ENCODE results near the gene SLC35F1. TPM values are rescaled to one million over a fixed set of nuclear protein-coding genes. Genes with fewer than 3 reads are reported as not detected.

SLC35F1 gene
- total RNA-seq, 1 experiment from 2014 or later: not detected

DNA sequence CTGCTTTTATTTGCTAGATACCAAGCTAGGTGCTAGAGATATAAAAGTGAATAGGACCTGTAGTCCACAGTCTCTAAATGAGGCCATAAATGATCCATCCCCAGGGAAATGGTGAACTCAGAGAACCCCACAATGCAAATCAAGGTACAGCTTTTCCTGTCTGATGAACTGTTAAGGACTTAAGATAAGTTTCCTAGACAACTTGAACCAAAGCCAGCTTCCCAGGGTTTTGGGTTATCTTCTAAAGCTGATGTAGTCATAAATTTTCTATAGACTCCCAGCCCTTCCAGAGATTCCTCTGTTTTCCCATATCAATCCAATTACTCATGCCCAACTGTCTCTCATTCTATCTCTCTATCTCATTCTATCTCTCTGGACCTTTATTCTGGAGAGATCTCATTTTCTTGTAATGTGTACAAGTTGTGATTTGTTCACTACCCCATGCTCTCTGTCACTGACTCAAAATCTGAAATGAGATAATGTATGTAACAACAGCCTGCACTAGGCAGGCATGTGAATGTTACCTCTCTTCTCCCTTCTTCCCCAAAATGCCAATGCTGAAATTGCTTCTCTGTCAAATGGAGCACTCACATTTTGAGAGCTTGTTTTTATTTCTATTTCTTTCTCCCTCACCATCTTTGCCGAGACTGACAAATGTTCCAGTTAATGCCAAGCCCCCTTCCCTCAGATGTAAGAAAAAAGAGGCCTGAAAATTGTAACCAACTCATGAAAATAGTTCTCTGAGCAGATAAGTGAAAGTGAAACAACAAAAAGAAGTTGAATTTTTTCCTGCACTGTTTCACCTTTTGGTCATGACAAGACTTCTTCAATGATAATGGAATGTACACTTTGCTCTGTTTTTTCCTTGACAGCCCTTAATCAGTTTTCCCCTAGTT, 279.9 kb downstream of the SLC35F1 start:
- no peak overlapping the region for H3K27ac ChIP-seq
- no peaks in the 10 kb centered on the region for H3K79me2 ChIP-seq (ENCODE audit: low read depth)
- H3K27me3 ChIP-seq (ENCODE audit: insufficient read depth, low read depth): no peaks in the 10 kb centered on the region
- H4K20me1 ChIP-seq (ENCODE audit: insufficient read depth): no peaks in the 10 kb centered on the region
- CTCF ChIA-PET: no interaction called here
- no peak overlapping the region for H3K4me2 ChIP-seq
- no peak overlapping the region for H3K4me3 ChIP-seq
- H3K36me3 ChIP-seq (ENCODE audit: low read depth): no peaks in the 10 kb centered on the region
- H2AFZ ChIP-seq: no peak overlapping the region
- TF ChIP-seq EZH2 (IDR thresholded peaks at IDR 0.05; ENCODE audit: low read depth): no peak
- TF ChIP-seq, protein P1, sequence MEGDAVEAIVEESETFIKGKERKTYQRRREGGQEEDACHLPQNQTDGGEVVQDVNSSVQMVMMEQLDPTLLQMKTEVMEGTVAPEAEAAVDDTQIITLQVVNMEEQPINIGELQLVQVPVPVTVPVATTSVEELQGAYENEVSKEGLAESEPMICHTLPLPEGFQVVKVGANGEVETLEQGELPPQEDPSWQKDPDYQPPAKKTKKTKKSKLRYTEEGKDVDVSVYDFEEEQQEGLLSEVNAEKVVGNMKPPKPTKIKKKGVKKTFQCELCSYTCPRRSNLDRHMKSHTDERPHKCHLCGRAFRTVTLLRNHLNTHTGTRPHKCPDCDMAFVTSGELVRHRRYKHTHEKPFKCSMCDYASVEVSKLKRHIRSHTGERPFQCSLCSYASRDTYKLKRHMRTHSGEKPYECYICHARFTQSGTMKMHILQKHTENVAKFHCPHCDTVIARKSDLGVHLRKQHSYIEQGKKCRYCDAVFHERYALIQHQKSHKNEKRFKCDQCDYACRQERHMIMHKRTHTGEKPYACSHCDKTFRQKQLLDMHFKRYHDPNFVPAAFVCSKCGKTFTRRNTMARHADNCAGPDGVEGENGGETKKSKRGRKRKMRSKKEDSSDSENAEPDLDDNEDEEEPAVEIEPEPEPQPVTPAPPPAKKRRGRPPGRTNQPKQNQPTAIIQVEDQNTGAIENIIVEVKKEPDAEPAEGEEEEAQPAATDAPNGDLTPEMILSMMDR (conservative IDR thresholded peaks at IDR 0.05): no peak
- H3K9me2 ChIP-seq (ENCODE audit: insufficient read depth): no peaks in the 10 kb centered on the region
- H3K4me1 ChIP-seq (replicated peaks; ENCODE audit: insufficient read depth): no peaks in the 10 kb centered on the region
- H3F3A ChIP-seq (ENCODE audit: insufficient read depth, low read depth): no peaks in the 10 kb centered on the region
- no peak for DNase-seq
- no peaks in the 10 kb centered on the region for H3K9me3 ChIP-seq (ENCODE audit: insufficient read depth, low read depth)
- no TSS peak for BruUV-seq (replicated peaks)
- intact Hi-C loops (cut with micrococcal nuclease; ENCODE audit: unreplicated experiment): no loop called here
- POLR2A ChIA-PET (ENCODE audit: unreplicated experiment): no interaction called here

DNA sequence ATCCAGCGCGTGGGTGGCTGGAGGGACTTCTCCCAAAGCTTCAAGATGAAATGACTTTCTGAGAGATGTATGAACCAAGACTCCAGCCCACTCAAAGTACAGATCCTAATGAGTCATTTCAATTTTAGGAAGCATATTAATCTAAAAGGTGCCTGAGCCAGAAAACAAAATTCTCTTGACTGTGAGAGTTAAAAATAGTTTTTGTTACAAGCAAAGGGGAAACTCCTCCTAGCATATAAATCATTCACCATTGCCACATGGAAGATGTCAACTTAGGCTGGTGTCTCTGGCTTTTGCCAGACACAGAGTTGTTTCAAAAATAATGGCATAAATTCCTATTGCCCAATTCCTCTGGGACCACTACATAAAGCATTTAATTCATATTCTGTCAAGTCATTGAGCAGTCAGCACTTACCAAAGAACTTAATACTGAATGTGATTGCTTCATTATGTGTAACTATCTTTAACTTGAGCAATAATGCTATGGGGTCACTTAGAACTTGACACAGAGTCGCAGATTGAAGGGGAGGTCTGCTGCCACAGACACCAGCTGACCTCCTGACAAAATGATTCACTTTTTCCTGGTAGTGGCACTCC, 280.6 kb downstream of the SLC35F1 start:
- H3K4me2 ChIP-seq: no peak overlapping the region

DNA sequence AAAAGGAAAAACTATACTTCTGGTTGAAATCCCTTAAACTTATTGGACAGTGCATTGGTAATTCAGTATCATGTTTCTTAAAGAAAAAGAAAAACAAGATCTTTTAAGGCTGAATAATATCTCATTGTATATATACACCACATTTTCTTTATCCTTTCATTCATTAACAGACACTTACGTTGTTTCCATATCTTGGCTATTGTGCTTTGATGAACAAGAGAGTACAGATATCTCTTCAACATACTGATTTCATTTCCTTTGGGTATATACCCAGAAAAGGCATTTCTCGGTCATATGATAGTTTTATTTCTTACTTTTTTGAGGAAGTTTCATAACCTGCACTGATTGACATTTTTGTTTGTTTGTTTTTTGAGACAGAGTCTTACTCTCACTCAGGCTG, 281.5 kb downstream of the SLC35F1 start:
- DNase-seq: no peak
- no peaks in the 10 kb centered on the region for H3K27me3 ChIP-seq (ENCODE audit: insufficient read depth, low read depth)
- no peaks in the 10 kb centered on the region for H3K9me3 ChIP-seq (ENCODE audit: insufficient read depth, low read depth)
- H3K27ac ChIP-seq: no peak overlapping the region
- H3K4me3 ChIP-seq: no peak overlapping the region
- no peaks in the 10 kb centered on the region for H3K9me2 ChIP-seq (ENCODE audit: insufficient read depth)
- H3K79me2 ChIP-seq (ENCODE audit: low read depth): no peaks in the 10 kb centered on the region
- intact Hi-C loops (cut with micrococcal nuclease; ENCODE audit: unreplicated experiment): no loop called here
- no peaks in the 10 kb centered on the region for H3K4me1 ChIP-seq (replicated peaks; ENCODE audit: insufficient read depth)
- H3K36me3 ChIP-seq (ENCODE audit: low read depth): no peaks in the 10 kb centered on the region
- no peaks in the 10 kb centered on the region for H3F3A ChIP-seq (ENCODE audit: insufficient read depth, low read depth)
- no TSS peak for BruUV-seq (replicated peaks)
- ChIA-PET POLR2A (ENCODE audit: unreplicated experiment) (no interaction called here), CTCF (no interaction called here)
- TF ChIP-seq, protein P1 (conservative IDR thresholded peaks at IDR 0.05): no peak
- no peak for TF ChIP-seq EZH2 (IDR thresholded peaks at IDR 0.05; ENCODE audit: low read depth)
- no peaks in the 10 kb centered on the region for H4K20me1 ChIP-seq (ENCODE audit: insufficient read depth)
- no peak overlapping the region for H3K4me2 ChIP-seq
- H2AFZ ChIP-seq: no peak overlapping the region

More for the DNA sequence above, 280.6 kb downstream of the SLC35F1 start:
- H3K27ac ChIP-seq: no peak overlapping the region
- no peaks in the 10 kb centered on the region for H3K4me1 ChIP-seq (replicated peaks; ENCODE audit: insufficient read depth)
- H3K36me3 ChIP-seq (ENCODE audit: low read depth): no peaks in the 10 kb centered on the region
- no TSS peak for BruUV-seq (replicated peaks)
- TF ChIP-seq EZH2 (IDR thresholded peaks at IDR 0.05; ENCODE audit: low read depth): no peak
- TF ChIP-seq, protein P1 (conservative IDR thresholded peaks at IDR 0.05): no peak
- intact Hi-C loops (cut with micrococcal nuclease; ENCODE audit: unreplicated experiment): no loop called here
- ChIA-PET POLR2A (ENCODE audit: unreplicated experiment) (no interaction called here), CTCF (no interaction called here)
- H3K9me2 ChIP-seq (ENCODE audit: insufficient read depth): no peaks in the 10 kb centered on the region
- H3K79me2 ChIP-seq (ENCODE audit: low read depth): no peaks in the 10 kb centered on the region
- no peaks in the 10 kb centered on the region for H4K20me1 ChIP-seq (ENCODE audit: insufficient read depth)
- H3K9me3 ChIP-seq (ENCODE audit: insufficient read depth, low read depth): no peaks in the 10 kb centered on the region
- H3K27me3 ChIP-seq (ENCODE audit: insufficient read depth, low read depth): no peaks in the 10 kb centered on the region
- H3F3A ChIP-seq (ENCODE audit: insufficient read depth, low read depth): no peaks in the 10 kb centered on the region
- no peak overlapping the region for H3K4me3 ChIP-seq
- no peak for DNase-seq
- no peak overlapping the region for H2AFZ ChIP-seq

Data from PC-9 (cell line).